NCI-H748 treated with DMSO at 0.1 percent for 48 hours (cell line): ENCODE results near the gene MAPK10.

Experiments used
- DNase-seq: peaks from one replicate; lab custom pipeline; 2025; lab: John Stamatoyannopoulos, UW

The MAPK10 gene

GRCh38 chr4:86278126-86278525, 81.7 kb downstream of the MAPK10 start:
- DNase-seq = no peak

GRCh38 chr4:86274642-86275041, 85.2 kb downstream of the MAPK10 start:
- DNase-seq = no peak

- no peak for DNase-seq
Measured at GRCh38 chr4:86272669-86273068, 87.2 kb downstream of the MAPK10 start.

GRCh38 chr4:86271057-86271456, 88.8 kb downstream of the MAPK10 start:
- DNase-seq = no peak

GRCh38 chr4:86269354-86269753, 90.5 kb downstream of the MAPK10 start:
- DNase-seq = no peak

GRCh38 chr4:86264241-86264640, 95.6 kb downstream of the MAPK10 start:
- no peak for DNase-seq

GRCh38 chr4:86261636-86262035, 98.2 kb downstream of the MAPK10 start:
- no peak for DNase-seq

- no peak for DNase-seq
Measured at GRCh38 chr4:86256086-86256485, 103.8 kb downstream of the MAPK10 start.

- no peak for DNase-seq
Measured at GRCh38 chr4:86250619-86251018, 109.2 kb downstream of the MAPK10 start.

- no peak for DNase-seq
Measured at GRCh38 chr4:86250006-86250405, 109.8 kb downstream of the MAPK10 start.

GRCh38 chr4:86249074-86249473, 110.8 kb downstream of the MAPK10 start:
- DNase-seq = no peak

- no peak for DNase-seq
Measured at GRCh38 chr4:86247906-86248305, 111.9 kb downstream of the MAPK10 start.

GRCh38 chr4:86247320-86247719, 112.5 kb downstream of the MAPK10 start:
- no peak for DNase-seq

- DNase-seq = no peak
Measured at GRCh38 chr4:86243750-86244149, 116.1 kb downstream of the MAPK10 start.

GRCh38 chr4:86242677-86243076, 117.2 kb downstream of the MAPK10 start:
- DNase-seq = no peak

- no peak for DNase-seq
Measured at GRCh38 chr4:86235549-86235948, 124.3 kb downstream of the MAPK10 start.

GRCh38 chr4:86233681-86234080, 126.2 kb downstream of the MAPK10 start:
- DNase-seq = no peak

GRCh38 chr4:86233090-86233489, 126.8 kb downstream of the MAPK10 start:
- no peak for DNase-seq

GRCh38 chr4:86223472-86223871, 136.4 kb downstream of the MAPK10 start:
- DNase-seq = no peak

- DNase-seq = no peak
Measured at GRCh38 chr4:86221002-86221401, 138.9 kb downstream of the MAPK10 start.

GRCh38 chr4:86220121-86220520, 139.7 kb downstream of the MAPK10 start:
- DNase-seq = no peak

- DNase-seq = no peak
Measured at GRCh38 chr4:86218746-86219473, 140.9 kb downstream of the MAPK10 start.

- no peak for DNase-seq
Measured at GRCh38 chr4:86203176-86203575, 156.7 kb downstream of the MAPK10 start.

GRCh38 chr4:86185659-86186058, 174.2 kb downstream of the MAPK10 start:
- DNase-seq = no peak
